GM10248 (cell line): ENCODE measurements around the gene HDAC4.

Experiments
- CTCF ChIA-PET: fragments of 300-600 bp; sonication (Branson Sonifier 250); formaldehyde crosslinking; extraction: SDS; loops from one replicate; lab custom pipeline; 2021; ENCODE audit warnings: antibody characterized with exemption; lab: Yijun Ruan, JAX
- POLR2A ChIA-PET: fragments of 350-650 bp; sonication (Branson Sonifier 250); formaldehyde crosslinking; extraction: SDS; loops from one replicate; lab custom pipeline; 2020; ENCODE audit warnings: antibody characterized with exemption; lab: Yijun Ruan, JAX
- DNase-seq: peaks from one replicate; pipeline ENCODE4 v3.0.0; 2012; ENCODE audit errors: extremely low spot score
- TF ChIP-seq, protein P1 (sequence below): IDR thresholded peaks from 2 replicates; pipeline ENCODE4 v1.5.1; 2012; ENCODE audit warnings: mild to moderate bottlenecking, low read depth; ENCODE audit errors: extremely low read depth, missing control alignments, control extremely low read depth

The HDAC4 gene

DNA sequence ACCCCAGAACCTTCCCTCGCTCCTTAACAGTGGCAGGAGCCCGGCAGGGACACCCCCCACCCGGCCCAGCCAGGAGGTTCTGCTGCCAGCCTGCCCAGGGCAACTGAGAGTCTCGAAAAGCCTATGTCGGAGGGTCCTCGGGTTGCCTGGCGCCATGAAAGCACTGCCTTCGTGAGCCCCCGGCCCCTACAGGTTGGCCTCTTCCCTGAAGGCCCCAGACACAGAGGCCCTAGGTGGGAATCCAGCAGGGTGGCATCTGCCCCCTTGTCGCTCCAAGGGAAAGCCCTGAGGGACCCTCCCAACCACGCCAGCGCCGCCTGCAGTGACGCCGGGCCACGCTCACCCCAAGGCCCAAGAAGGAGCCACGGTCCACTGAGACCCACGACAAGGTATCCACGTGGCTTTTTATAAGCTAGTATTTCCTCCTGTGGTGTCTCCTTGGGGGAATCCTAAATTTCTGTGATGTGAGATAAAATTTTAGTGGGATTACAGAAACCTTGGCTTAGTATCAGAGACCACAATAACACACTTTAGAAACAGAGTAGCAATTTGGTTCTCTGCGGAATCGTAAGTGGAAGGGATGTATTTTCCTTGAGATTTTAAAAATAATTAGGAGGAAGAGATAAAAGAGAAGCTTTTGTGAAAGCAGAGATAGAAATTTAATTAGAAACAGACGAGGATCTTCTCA, 138.9 kb downstream of the HDAC4 start:
- CTCF ChIA-PET: no interaction called here
- TF ChIP-seq, protein P1, sequence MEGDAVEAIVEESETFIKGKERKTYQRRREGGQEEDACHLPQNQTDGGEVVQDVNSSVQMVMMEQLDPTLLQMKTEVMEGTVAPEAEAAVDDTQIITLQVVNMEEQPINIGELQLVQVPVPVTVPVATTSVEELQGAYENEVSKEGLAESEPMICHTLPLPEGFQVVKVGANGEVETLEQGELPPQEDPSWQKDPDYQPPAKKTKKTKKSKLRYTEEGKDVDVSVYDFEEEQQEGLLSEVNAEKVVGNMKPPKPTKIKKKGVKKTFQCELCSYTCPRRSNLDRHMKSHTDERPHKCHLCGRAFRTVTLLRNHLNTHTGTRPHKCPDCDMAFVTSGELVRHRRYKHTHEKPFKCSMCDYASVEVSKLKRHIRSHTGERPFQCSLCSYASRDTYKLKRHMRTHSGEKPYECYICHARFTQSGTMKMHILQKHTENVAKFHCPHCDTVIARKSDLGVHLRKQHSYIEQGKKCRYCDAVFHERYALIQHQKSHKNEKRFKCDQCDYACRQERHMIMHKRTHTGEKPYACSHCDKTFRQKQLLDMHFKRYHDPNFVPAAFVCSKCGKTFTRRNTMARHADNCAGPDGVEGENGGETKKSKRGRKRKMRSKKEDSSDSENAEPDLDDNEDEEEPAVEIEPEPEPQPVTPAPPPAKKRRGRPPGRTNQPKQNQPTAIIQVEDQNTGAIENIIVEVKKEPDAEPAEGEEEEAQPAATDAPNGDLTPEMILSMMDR: no peak
- POLR2A ChIA-PET: no interaction called here
- DNase-seq: no peak

DNA sequence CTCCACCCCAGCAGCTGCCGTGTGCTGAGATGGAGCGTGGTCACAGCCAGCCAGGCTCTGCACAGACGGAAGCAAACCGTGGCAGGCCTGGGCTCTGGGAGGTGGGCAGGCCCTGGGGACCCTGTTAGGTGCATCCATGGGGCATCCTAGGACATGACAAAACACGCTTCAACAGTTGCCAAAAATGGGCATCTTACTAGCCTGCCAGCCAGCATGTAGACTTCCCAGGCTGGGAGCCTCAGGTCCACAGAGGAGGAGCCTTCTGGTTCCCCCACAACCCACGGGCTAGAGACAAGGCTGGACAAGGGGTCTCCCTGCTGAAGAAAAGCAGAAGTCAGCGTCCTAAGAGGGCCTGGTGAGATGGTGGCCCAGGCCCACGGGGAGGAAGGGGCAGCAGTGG, 139.5 kb downstream of the HDAC4 start:
- TF ChIP-seq, protein P1: no peak
- ChIA-PET CTCF (no interaction called here), POLR2A (no interaction called here)
- no peak for DNase-seq

DNA sequence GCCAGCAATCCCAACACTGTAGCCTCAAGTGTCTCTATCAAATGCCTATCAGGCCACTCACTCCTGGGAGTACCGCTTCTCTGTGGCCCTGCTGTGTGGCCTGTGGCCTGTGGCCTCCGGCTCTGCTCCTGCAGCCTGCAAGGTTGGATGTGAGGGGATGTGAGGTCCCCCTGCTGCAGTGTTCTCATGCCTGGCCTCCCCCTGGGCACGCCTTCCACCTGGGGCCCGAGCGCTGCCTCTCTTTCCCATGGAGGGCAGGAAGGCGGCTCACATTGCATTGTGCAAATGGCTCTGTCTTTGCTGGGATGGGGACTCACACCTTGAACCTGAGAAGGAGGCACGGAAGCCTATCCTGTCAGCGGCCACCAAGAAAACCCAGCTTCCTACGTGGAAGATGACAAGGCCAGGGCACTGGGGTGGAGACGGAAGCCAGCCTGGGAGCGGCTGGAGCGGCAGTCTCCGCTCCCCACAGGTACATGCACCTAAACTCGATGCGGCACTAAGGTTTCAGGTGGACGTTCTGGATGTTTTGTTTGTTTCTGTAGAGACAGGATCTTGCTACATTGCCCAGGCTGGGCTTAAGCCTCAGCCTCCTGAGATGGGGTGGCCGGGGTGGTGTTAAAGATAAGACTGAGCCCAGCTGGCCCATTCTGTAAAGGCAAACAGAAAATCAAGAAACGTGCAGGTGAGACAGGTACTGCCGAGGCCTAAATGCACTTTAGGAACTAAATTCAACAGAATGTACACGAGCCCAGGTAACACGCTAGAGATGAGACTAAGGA, 140.1 kb downstream of the HDAC4 start:
- POLR2A ChIA-PET: no interaction called here
- CTCF ChIA-PET: no interaction called here
- TF ChIP-seq, protein P1: no peak
- DNase-seq: no peak

DNA sequence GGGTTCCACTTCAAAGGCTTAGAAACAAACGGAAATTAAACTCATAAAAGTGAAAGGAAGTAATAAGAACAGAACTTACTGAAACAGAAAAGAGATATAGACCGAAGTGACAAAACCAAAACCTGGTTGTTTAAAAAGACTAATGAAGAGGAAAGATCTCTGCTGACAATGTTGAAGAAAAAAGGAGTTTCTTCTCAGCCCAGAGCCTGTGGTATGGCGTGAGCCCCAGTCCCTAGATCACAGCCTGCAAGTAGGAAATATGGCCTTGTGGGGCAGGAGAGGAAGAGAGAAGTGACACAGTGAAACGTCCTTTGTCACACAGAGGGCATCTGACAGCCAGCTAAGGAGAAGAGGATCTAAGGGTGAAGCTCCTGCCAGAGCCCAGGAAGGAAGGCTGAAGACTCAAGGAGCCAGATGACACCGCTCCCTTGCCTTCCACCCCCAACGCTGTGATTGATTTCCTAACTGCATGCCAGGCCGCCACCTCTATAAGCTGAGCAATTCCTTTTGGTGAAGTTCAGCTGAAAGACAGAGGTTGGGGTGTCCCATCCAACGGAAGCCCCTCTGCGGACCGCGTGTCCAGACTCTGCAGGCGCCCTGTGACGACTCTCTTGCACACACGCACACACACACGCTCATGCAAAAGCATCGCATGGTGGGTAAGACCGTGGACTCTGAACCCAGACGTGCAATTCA, 141.1 kb downstream of the HDAC4 start:
- TF ChIP-seq, protein P1: no peak
- peak; percentile 45 for DNase-seq
- POLR2A ChIA-PET: no interaction called here
- CTCF ChIA-PET: interaction anchor here (0.8 to 1.1 kb wide), 4 partner anchors 8 to 32 kb away, joined by 3 to 4 read pairs (median 4); no protein-coding TSS in a partner anchor

DNA sequence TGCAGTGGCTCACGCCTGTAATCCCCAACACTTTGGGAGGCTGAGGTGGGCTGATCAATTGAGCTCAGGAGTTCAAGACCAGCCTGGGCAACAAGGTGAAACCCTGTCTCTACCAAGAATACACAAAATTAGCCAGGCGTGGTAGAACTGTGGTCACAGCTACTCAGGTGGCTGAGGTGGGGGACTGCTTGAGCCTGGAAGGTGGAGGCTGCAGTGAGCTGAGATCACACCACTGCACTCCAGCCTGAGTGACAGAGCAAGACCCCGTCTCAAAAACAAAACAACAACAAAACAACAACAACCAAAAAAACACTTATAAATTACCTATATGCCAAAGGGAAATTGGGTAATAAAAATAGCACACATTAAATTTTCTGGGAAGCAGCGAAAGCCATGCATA, 141.6 kb downstream of the HDAC4 start:
- DNase-seq: no peak
- ChIA-PET CTCF (interaction anchor here (0.9 to 1.1 kb wide), 3 partner anchors 9 to 32 kb away, joined by 3 to 4 read pairs (median 4); no protein-coding TSS in a partner anchor), POLR2A (no interaction called here)
- TF ChIP-seq, protein P1: no peak

DNA sequence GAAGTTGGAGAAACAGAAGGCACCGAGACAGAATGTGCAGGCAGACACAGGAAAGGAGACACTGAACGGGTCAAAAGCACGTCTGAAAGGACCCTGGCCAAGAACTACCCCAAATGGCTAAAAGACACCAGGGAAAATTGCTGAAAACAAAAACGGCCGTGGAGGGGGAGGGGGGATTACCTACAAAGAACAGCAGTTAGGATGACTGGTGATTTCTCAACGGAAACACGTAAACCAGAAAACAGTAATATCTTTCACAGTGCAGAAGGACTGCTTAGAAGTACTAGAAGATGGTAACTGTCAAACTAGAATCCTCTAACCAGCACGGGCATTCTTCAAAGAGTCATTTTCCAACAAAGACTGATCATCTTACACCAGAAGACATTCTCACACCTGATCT, 142.6 kb downstream of the HDAC4 start:
- ChIA-PET POLR2A (no interaction called here), CTCF (no interaction called here)
- TF ChIP-seq, protein P1: no peak
- no peak for DNase-seq
